Fibroblast of skin of left biceps (primary cell): ENCODE results near the gene NEK1.

Experiments used
- DNase-seq, 2 experiments: peaks; one replicate each; pipeline ENCODE4 v3.0.0-alpha.2; 2013; ENCODE audit warnings: low read depth in 2 of 2

The NEK1 gene

DNA sequence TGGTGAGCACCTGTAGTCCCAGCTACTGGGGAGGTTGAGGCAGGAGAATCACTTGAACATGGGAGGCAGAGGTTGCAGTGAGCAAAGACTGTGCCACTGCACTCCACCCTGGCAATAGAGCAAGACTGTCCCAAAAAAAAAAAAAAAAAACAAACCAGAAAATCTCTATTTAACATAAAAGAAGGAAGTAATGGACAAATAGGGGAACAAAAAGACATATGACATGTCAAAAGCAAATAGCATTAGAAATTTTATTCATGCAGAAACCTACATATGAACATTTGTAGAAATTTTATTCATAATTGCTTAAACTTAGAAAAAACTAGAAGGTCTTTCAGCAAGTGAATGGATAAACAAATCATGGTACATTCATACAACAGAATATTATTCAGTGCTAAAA is 244.6 kb downstream of the NEK1 start:
- no peak for DNase-seq

DNA sequence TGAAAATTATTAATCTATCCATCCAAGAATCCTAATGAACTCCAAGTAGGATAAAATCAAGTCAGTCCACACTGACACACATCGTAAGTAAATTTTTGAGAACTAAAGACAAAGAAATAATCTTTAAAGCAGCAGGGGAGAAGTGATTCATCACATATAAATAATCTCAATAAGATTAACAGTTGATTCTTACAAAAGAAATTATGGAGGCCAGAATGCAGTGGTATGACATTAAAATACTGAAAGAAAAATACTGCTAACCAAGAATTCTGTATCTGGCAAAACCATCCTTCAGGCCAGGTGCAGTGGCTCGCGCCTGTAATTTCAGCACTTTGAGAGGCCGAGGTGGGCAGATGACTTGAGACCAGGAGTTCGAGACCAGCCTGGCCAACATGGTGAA is 245.6 kb downstream of the NEK1 start:
- no peak for DNase-seq

- DNase-seq, result no peak
Measured at GRCh38 chr4:169362607-169363006, 249.8 kb downstream of the NEK1 start.

DNA sequence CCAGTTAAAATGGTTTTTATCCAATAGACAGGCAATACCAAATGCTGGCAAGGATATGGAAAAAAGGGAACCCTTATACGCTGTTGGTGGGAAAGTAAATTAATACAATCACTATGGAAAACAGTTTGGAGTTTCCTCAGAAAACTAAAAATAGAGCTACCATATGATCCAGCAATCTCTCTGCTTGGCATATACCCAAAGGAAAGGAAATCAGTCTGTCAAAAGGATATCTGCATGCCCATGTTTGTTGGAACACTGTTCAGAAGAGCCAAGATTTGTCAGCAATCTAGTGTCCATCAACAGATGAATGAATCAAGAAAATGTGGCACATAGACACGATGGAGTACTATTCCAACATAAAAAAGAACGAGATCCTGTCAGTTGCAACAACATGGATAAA is 250.6 kb downstream of the NEK1 start:
- DNase-seq, result no peak

GRCh38 chr4:169359961-169360360 is 252.4 kb downstream of the NEK1 start:
- DNase-seq, result no peak

- DNase-seq, result no peak
Measured at GRCh38 chr4:169352360-169352759, 260.0 kb downstream of the NEK1 start.

DNA sequence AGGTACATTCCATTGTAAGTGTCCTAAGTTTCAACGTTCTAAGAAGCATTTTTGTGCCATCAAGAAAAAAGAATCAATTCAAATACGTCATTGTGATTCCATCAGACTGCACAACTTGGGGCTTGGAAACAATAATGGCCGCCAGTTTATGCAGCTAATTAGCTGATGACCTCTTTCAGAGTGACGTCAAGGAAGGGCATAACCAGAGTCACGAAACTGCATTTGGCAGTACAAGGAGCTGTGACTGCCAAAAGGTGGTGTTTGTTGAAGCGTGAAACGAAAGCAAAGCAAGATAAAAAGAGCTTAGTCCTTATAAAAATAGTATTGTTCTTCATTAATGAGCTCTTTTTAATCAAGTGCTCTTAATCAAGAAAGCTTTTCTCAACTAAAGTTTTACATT is 260.5 kb downstream of the NEK1 start:
- no peak for DNase-seq

- DNase-seq, result no peak
Measured at GRCh38 chr4:169348541-169348940, 263.8 kb downstream of the NEK1 start.

GRCh38 chr4:169346840-169347239 is 265.5 kb downstream of the NEK1 start:
- DNase-seq, result no peak

DNA sequence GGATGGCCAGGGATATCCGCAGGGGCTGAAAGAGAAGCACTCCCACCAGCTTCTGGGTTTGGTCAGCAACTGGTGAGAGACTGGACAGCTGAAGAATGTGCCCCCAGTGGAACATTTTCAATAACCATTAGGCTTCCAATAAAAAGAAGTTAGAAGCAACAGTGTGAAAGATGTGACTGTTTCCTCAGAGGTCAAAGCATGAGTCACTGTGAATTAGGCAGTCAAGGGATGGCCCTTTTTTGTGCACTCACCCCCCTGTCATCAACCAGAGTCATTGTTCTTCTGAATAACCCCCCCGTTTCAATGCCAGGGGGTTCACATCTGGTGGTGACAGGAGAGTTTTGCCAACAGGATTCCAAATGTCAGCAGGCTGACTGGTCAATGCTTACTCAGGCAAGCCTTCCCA is 267.1 kb downstream of the NEK1 start:
- DNase-seq, result no peak
